ENCODE measurements around the gene GTF3C4.

GTF3C4 gene, protein sequence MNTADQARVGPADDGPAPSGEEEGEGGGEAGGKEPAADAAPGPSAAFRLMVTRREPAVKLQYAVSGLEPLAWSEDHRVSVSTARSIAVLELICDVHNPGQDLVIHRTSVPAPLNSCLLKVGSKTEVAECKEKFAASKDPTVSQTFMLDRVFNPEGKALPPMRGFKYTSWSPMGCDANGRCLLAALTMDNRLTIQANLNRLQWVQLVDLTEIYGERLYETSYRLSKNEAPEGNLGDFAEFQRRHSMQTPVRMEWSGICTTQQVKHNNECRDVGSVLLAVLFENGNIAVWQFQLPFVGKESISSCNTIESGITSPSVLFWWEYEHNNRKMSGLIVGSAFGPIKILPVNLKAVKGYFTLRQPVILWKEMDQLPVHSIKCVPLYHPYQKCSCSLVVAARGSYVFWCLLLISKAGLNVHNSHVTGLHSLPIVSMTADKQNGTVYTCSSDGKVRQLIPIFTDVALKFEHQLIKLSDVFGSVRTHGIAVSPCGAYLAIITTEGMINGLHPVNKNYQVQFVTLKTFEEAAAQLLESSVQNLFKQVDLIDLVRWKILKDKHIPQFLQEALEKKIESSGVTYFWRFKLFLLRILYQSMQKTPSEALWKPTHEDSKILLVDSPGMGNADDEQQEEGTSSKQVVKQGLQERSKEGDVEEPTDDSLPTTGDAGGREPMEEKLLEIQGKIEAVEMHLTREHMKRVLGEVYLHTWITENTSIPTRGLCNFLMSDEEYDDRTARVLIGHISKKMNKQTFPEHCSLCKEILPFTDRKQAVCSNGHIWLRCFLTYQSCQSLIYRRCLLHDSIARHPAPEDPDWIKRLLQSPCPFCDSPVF

DNA sequence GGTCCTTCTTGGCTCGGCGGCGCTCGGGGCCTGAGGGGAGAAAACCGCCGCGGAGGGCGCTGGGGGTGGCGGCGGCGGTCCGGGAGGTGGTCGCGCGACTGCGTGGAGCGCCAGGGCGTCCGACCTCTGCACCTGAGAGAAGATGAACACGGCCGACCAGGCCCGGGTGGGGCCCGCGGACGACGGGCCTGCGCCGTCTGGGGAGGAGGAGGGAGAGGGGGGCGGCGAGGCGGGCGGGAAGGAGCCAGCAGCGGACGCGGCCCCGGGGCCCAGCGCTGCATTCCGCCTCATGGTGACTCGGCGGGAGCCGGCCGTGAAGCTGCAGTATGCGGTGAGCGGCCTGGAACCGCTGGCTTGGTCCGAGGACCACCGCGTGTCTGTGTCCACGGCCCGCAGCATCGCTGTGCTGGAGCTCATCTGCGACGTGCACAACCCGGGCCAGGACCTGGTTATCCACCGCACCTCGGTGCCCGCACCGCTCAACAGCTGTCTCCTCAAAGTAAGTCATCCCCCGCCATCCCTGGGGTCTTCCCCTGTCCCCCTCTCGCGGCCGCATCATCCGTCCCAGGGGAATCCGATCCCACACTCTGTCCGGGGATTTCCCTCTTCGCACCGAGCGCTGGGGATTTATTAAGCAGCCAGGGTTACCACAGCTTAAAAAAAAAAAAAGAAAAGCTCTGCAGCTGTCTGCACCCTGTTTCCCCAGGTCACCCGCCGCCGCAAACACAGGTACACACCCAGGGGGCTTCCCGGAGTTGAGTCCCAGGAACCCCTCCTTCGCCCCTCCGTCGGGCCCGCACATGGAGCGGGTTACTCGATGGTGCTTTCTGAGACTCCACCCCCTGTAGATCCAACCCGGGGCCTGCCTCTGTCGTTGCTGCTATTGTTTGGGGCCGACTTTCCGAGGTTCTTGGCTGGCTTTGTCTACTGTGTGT is at the start of gene GTF3C4:
Gene GTF3C4, plus strand, starts transcription at position 8 of the 935 bp plus-strand sequence. Its CDS starts 135 bp downstream, at position 143.
- peak; percentile 29 to 79 for DNase-seq (ENCODE audit: low read depth in 1 of 2, low spot score in 1 of 2)

DNA sequence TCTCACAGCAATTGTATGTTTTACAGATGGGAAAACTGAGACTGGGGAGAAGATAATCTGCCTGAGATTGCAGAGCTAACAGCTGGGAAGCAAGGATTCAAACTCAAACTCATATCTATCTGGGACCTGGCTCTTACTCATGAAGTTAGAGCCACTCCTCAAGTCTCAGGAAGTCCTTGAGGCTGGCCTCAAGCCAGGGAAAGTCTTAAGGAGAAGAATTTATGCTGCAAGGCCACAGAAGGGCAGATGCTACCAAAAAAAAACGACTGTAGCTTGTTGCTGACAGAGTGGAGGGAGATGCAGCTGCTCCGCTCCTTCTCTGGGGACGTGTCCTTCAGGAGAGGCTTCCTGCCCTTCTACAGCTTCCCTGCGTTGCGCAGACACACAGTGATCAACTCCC is 48.1 kb upstream of the GTF3C4 start:
- DNase-seq (ENCODE audit: low read depth in 1 of 2, low spot score in 1 of 2): no peak

DNA sequence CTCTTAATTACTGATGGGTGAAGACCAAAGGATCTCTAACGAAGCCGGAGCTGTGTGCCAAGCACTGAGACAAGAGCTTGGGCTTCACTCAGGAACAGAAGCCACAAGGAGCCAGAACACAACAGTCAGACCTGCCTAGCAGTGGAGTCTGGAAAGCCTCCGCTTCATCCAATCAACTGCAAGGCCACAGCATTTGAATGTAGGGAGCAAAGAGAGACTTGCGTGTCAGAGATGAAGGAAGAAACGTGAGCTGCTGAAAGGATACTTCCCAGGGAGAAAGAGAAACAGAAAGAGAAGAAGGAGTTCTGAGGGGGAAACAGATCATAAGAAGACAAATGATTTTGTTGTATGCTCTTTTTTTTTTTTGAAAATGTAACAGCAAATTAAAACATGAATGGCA is 44.0 kb upstream of the GTF3C4 start:
- DNase-seq (ENCODE audit: low read depth in 1 of 2, low spot score in 1 of 2): no peak

DNA sequence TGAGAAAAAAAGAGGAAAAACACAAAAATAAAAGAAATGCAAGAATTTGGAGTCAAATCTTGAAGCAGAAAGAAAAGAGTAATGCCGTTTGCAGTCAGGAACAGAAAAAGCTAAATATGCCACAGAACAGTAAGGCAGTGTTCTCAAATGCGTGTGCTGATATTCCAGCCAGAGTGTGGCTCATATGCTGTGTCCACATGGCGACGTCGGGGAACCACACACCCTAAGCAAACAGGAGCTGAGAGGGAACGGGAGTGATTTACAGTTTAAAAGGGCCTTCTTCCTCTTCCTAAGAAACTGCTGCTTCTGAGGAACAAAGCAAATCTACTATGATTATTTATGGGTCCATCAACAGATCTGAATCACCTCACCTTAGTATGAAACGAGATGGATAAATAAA is 43.2 kb upstream of the GTF3C4 start:
- no peak for DNase-seq (ENCODE audit: low read depth in 1 of 2, low spot score in 1 of 2)

DNA sequence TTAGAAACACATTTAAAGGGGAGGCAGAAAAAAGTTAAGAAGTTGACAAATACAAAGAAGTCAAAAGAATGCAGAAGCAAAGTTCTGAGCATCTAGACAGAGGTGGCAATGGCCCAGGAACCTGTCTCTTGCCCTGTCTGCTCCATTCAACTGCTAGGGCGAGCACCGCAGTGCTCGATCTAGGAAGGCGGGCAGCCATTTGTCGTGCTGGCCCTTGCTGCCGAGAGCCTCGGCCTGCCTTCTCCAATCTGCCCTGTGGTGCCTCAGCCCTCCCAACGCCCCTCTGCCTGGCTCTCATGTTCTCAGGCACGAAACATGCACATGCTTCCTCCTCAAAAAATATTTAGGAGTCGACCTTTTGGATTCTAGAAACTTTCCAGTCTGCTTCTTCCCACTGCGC is 42.7 kb upstream of the GTF3C4 start:
- DNase-seq (ENCODE audit: low read depth in 1 of 2, low spot score in 1 of 2): no peak

DNA sequence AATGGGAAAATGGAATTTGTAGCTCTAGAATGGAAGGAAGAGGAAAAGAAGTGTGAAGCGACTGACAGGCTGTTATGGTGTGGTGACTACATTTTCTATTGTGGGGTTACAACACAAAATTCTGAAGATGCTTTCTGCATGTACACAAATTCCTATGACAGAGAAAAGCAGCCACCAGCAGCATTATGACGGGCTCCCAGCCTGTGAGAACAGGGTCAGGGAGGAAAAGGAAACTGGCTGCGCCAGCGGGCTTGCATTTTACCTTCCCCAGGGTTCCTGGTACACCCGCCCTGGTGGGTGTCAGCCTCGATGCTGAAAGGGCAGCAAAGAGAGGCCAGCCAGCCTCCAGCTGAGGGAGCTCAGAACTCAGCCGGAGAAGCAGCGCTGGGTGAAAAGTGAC is 41.5 kb upstream of the GTF3C4 start:
- DNase-seq (ENCODE audit: low read depth in 1 of 2, low spot score in 1 of 2): no peak

DNA sequence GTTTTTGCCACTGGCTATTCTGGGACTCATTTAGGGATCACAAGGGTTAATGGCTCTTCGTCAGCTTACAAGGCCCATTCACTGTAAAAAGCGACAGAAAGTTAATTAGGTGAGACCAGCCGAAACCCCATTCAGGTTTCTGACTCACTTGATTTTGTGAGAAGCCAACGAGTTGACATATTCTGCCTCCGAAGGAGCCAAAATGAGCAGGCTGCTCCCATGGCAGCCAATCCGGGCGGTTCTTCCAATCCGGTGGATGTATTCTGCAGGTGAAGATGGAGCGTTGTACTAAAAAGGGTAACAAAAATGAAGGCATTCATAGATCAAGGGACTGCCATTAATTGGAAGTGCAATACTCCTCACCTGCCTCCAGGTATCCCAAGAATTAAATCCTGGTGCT is 40.1 kb upstream of the GTF3C4 start:
- DNase-seq (ENCODE audit: low read depth in 1 of 2, low spot score in 1 of 2): no peak

DNA sequence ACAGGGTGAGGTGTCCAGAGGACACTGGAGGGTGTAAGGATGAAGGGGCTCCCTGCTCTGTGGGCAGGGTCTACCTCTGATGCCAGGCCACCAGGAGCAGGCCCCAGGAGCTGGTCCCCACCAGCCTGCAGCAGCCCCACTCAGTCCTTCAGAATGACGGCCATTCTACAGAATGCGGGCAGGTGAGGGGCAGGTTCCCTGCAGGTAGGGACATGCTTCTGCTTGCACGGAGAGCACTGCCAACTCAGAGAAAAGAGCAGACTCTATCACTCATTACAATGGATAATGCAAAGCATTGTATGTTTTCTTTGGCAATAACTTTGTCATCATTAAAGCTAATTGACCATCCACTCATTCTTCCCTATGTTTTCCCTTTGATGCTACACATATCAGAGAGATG is 39.5 kb upstream of the GTF3C4 start:
- DNase-seq (ENCODE audit: low read depth in 1 of 2, low spot score in 1 of 2): no peak

DNA sequence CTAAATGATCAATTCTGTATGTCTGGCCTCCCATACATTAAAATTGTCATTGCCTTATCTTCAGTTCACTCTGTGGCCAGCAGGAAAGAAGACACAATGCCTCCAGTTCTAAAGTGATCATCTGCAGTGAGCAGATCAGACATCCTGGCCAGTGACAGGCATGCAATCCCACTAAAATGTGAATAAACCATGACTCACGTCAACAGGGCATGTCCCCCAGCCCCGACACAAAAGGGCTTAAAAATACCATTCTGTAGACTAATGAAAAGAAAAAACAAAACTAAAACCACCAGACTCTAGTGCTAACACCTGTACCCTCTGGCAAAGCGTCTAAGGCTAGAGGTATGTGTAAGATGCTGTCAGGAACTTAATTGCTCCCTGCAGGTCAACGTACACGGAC is 39.0 kb upstream of the GTF3C4 start:
- DNase-seq (ENCODE audit: low read depth in 1 of 2, low spot score in 1 of 2): no peak

DNA sequence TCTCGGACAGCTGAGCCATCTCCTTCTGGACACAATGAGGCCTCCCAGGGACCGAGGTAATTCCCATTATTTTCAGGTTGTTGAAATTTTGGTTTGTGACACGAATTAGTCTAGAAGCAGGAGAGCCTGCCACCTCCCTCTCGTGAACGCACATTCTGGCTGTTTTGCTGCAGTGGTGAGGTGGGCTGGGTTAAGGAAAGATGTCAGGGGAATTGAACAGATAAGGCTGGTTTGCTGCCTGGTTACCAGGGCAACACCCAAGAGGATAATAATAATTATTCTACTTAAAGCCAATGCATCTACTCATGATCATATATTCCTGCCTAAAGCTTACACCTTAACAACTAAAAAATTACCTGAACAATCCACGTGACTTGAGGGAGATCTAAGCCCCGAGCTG is 38.6 kb upstream of the GTF3C4 start:
- DNase-seq (ENCODE audit: low read depth in 1 of 2, low spot score in 1 of 2): no peak

DNA sequence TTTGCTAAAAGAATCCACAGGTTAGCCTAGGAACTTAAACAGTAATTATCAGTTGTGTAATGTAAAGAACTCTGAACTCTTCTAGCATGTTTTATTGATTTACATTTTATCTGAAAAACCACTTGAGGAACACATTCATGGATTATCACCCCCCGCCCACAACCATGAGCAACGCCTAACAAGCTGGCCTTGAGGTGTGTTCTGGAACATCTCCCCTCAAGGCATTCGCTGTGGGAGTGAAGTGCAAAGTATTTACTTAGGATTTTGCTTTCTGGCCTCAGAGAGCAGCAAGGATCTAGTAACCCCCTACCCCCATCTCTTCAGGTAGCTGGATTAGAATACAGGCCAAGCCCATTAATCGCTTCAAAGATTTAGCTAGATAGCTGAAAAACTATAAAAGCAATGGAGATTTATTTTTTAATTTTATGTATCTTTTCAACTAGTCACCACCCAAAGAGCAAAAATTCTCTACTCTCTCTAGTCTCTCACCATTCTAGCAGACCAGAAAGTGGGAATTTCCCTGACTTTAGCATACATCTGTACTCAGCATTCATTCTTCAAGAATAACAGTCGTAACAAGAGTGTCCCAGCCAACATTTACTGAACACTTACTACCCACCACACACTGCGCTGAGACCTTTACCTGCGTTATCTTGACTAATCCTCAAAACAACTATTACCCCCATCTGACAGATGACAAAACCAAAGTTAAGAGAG is 37.7 kb upstream of the GTF3C4 start:
- DNase-seq (ENCODE audit: low read depth in 1 of 2, low spot score in 1 of 2): no peak

DNA sequence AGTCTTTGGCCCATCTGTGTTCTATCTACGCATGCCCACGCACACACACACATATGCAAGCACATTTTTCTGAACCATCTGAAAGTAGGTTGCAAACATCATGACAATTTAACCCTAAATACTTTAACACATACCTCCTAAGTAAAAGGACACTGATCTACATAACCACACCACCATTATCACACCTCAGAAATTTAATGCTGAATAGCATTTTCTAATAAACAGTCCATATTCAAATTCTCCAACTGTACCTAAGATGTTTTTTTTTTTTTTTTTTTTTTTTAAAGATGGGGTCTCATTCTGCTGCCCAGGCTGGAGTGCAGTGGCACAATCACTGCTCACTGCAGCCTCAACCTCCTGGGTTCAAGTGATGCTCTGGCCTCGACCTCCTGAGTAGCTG is 35.9 kb upstream of the GTF3C4 start:
- no peak for DNase-seq (ENCODE audit: low read depth in 1 of 2, low spot score in 1 of 2)

DNA sequence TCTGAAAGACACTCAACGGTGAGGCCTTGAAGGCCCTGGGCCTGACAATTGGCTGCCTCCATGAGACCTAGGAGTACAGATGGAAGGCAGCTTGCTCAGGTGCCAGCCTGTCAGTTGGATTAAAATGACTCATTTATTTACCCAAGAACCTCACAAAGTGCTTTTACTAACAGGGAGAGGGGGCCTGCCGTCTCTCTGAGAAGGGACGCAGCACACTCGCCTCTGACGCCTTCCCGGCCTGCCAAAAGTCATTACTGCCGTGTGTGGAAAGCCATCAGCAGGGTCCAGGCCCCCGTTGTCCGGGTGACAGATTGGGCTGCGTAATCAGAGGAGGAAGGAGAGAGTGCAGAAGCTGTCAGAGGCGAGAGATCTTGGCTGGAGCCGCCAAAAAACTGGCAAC is 32.9 kb upstream of the GTF3C4 start:
- DNase-seq (ENCODE audit: low read depth in 1 of 2, low spot score in 1 of 2): no peak

DNA sequence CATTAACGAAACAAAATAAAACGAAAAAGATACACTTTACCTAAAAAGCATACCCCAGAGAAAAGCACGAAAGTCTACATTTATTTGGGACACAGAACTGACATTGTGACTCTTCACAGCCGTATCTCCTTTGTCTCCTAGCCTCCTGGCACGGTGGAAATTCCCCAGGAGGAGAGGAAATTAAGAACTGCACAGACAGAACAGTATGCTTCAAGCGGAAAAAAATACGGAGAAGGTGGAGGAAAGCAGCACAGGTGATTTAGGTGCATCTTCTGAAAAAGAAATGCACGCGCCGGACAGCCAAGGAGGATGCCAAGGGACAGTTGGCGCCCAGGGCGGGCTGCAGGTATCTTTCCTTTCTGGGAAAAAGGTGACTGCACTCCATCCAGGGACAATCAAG is 32.5 kb upstream of the GTF3C4 start:
- no peak for DNase-seq (ENCODE audit: low read depth in 1 of 2, low spot score in 1 of 2)

DNA sequence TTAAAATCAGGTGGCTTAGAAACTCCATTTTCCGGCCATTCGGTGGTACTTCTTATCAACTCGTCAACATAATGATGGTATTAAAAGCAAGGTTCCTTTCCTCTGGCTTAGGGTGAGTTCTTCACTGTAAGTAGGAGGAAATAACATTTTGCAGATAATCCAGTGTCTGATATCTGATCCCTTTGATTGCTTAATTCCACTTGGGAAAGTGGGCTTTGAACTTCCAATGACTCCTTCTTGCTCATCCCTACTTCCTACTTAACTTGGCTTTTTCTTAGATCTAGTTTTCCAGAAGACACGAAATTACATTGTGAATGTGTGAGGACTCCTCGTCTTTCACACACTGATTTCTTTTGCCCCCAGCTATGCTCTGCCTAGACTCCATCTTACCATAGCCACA is 32.0 kb upstream of the GTF3C4 start:
- no peak for DNase-seq (ENCODE audit: low read depth in 1 of 2, low spot score in 1 of 2)

DNA sequence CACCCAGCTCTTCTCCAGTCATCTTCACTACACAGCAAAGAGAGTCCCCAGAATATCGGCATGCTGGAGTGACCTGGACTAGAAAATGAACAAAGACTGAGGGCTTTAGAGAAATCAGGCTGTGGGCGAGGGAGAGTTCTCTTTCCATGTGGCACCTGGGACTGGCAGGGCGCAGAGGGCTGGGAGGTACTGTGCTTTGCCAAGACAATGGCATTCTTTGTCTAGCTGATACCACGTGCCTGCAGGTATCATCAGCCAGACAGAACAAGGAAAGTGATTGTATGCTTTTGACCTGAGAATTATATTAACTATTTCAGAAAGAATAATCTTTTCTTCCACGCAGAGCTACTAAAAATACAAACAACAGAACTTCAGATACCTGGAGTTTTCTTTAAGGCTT is 30.9 kb upstream of the GTF3C4 start:
- DNase-seq (ENCODE audit: low read depth in 1 of 2, low spot score in 1 of 2): no peak

DNA sequence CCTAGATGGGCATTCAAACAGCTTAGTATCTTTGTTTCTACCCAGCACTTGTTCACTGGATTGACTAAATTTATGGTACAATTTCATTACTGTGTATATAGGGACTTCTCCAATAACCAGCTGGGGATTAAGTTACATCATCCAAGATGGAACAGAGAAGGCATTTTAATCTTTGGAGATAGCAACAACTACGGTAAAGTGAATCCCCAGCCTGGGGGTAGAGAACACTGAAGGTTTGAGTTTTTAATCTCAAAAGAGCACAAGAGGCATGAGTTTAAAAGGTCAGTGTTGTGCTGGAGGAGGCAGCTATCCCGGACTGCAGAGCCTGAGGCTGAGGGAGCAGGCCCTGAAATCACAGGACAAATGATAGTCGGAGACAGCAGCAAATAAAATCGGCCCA is 29.0 kb upstream of the GTF3C4 start:
- DNase-seq (ENCODE audit: low read depth in 1 of 2, low spot score in 1 of 2): no peak

DNA sequence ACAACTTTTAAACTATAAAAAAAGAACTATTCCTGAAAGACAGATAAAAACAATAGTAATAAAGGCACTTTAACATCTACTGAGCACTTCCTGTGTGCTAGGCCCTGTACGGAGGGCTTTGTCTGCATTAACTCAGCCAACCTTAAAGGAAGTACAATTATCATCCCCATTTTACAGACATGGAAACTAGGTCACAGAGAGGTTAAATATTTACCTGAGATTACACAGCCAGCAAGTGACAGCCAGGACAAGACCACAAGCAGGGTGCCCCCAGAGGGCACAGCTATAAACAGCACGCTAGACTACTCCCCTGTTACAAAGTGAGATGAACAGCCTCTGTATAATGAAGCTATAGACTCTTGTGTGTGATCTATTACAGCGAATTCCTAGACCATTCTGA is 26.0 kb upstream of the GTF3C4 start:
- DNase-seq (ENCODE audit: low read depth in 1 of 2, low spot score in 1 of 2): no peak

DNA sequence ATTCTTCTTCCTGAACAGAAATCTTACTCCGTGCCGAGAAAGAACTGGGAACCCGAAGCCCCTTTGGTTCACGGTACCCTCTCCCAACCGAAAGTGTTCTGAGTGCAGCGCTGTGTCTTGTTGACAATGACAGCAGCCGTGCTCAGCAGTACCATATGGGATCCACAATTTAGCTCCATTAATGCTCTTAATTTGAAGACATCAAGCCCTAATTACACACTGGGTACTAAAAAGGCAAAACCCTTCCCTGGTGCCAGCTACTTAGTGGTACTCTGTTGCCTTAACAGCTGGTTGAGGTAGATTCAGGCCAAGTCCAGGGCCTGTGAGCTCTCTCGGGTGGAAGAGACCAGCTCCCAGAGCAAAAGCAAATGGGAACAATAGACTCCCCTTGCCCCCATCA is 25.0 kb upstream of the GTF3C4 start:
- no peak for DNase-seq (ENCODE audit: low read depth in 1 of 2, low spot score in 1 of 2)

DNA sequence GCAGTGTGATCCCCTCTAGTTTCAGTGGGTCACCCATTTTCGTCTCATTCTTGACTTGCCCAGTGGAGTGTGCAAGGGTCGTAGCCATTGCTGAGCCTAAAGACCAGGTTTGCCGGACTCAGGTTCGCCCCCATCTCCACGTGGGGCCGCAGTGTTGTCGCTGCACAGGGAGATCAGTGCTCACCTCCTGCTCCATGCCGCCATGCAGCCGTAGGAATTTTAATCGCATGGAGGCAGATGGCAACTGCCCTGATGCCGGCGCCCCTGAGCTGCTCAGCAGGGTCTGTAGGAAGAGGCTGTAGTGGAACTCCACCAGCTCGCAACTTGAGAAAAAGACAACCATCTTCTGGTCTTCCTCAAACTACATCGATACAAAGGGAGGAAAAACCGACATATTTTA is 24.6 kb upstream of the GTF3C4 start:
- DNase-seq (ENCODE audit: low read depth in 1 of 2, low spot score in 1 of 2): no peak

DNA sequence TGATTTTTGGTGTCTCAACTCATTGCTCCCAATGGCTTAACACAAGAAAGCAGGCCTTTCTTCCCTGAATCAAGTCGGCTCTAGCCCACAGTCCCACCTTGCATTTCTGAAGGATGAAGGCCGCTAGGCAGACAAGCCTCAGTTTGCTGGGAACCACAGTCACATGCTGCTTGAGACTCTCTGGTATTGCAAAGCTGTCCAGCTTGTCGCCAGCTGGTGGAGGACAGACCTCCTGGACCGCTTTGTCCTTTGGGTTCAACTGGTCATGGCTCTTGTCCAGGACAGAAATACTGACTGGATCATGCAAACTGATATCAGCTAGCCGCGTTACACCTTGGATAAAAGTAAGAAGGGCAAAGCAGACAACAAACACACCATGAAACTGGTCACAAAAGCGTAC is 23.5 kb upstream of the GTF3C4 start:
- DNase-seq (ENCODE audit: low read depth in 1 of 2, low spot score in 1 of 2): no peak

All from activated T-helper 1 cell treated with anti-CD3 and anti-CD28 coated beads, Interleukin-2, amount 50 U/mL, for 16 hours (primary cell).